OCI-LY7 (cell line): ENCODE data around the gene SIDT1.

Experiments
- CTCF ChIP-seq: fragments of 200-600 bp; sonication (generic); conservative IDR thresholded peaks from 2 replicates; pipeline ENCODE4 v1.5.1; 2014; ENCODE audit warnings: mild to moderate bottlenecking, antibody characterized with exemption, low read length, moderate library complexity, mixed read lengths
- EZH2phosphoT487 ChIP-seq: fragments of 200-600 bp; sonication (generic); IDR thresholded peaks from 2 replicates; pipeline ENCODE4 v1.6.1; 2018; ENCODE audit warnings: low read depth, borderline replicate concordance, mild to moderate bottlenecking, mixed run types, antibody characterized with exemption, low read length, moderate library complexity, mixed read lengths

- TF ChIP-seq CTCF (no peak), EZH2phosphoT487 (no peak)
These were observed 22.8 kb downstream of the SIDT1 start for GRCh38 chr3:113555138-113555537.
